CD4-positive, alpha-beta T cell treated with Interleukin-10 for 1 hour (primary cell): ENCODE results near the gene TARDBP.
"Not testable (repeated sequence)": the region's sequence is repeated elsewhere in the genome, so short reads cannot be mapped to it uniquely, and the experiment has no call there.

ENCODE experiments used
- DNase-seq: peaks from one replicate; pipeline ENCODE4 v3.0.0-alpha.2; 2020

The TARDBP gene

GRCh38 chr1:11044086-11044848, 31.8 kb downstream of the TARDBP start:
- DNase-seq: no peak

GRCh38 chr1:11044849-11045427, 32.5 kb downstream of the TARDBP start:
- no peak for DNase-seq

GRCh38 chr1:11045428-11046269, 33.2 kb downstream of the TARDBP start:
- no peak for DNase-seq

GRCh38 chr1:11046270-11046566, 33.8 kb downstream of the TARDBP start:
- no peak for DNase-seq

GRCh38 chr1:11046625-11047365, 34.3 kb downstream of the TARDBP start, which contains the start of gene MASP2:
Gene MASP2, minus strand, starts transcription at chr1:11047239. Its CDS starts 32 bp downstream, at chr1:11047207.
- no peak for DNase-seq

GRCh38 chr1:11051121-11051520, 38.7 kb downstream of the TARDBP start:
- DNase-seq: not testable (repeated sequence)

GRCh38 chr1:11051781-11052511, 39.5 kb downstream of the TARDBP start:
- no peak for DNase-seq

GRCh38 chr1:11052839-11053757, 40.6 kb downstream of the TARDBP start:
- DNase-seq: no peak

GRCh38 chr1:11053758-11054137, 41.3 kb downstream of the TARDBP start:
- no peak for DNase-seq

- DNase-seq: no peak
These were observed 41.7 kb downstream of the TARDBP start for GRCh38 chr1:11054181-11054580.

GRCh38 chr1:11054666-11055065, 42.2 kb downstream of the TARDBP start:
- DNase-seq: no peak

GRCh38 chr1:11055676-11056075, 43.2 kb downstream of the TARDBP start:
- no peak for DNase-seq

- DNase-seq: no peak
These were observed 44.0 kb downstream of the TARDBP start for GRCh38 chr1:11056504-11056903.

- no peak for DNase-seq
These were observed 45.0 kb downstream of the TARDBP start for GRCh38 chr1:11057477-11057876.

- DNase-seq: no peak
These were observed 45.6 kb downstream of the TARDBP start for GRCh38 chr1:11058026-11058425.

GRCh38 chr1:11058595-11059154, 46.2 kb downstream of the TARDBP start:
- DNase-seq: no peak

GRCh38 chr1:11059155-11059967, 46.9 kb downstream of the TARDBP start:
- no peak for DNase-seq

- DNase-seq: peak; percentile 92
These were observed 47.7 kb downstream of the TARDBP start, which contains the start of gene SRM for GRCh38 chr1:11059968-11060830. Gene SRM, minus strand, starts transcription at chr1:11060018. Its CDS starts 75 bp downstream, at chr1:11059943.
